GM10847 (cell line): Measurements from ENCODE around the gene MACROH2A2.

Source experiments
- POLR2A ChIP-seq: IDR thresholded peaks from 2 replicates; pipeline ENCODE4 v1.6.1; 2011; ENCODE audit not compliant: insufficient read length; ENCODE audit errors: extremely low read depth

The MACROH2A2 gene

DNA sequence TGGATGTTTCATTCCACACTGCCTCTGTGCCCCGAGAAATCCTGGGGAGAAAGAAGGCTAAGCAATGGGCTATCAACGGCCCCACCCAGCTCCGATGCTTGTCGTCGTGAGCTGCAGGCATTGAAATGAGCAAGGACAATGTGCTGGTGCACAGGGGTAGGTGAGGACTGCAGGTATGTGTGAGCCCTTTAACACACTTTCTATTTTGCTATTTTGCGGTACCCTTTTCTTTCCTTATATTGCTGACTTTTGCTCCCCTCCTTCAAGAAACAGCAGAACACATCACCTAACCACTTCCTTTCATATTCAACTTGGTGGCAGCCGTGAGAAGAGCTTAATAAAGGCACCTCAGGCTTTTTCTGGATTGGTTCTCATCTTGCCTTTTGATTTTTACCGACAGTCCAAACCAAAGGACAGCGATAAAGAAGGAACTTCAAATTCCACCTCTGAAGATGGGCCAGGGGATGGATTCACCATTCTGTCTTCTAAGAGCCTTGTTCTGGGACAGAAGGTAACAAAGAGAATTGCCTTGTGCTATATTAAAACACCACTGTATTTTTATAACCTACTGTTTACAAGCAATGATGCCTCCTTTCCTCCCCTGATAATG is 40.8 kb downstream of the MACROH2A2 start:
- TF ChIP-seq POLR2A: no peak

GRCh38 chr10:70094250-70094649 is 41.6 kb downstream of the MACROH2A2 start:
- TF ChIP-seq POLR2A: no peak

DNA sequence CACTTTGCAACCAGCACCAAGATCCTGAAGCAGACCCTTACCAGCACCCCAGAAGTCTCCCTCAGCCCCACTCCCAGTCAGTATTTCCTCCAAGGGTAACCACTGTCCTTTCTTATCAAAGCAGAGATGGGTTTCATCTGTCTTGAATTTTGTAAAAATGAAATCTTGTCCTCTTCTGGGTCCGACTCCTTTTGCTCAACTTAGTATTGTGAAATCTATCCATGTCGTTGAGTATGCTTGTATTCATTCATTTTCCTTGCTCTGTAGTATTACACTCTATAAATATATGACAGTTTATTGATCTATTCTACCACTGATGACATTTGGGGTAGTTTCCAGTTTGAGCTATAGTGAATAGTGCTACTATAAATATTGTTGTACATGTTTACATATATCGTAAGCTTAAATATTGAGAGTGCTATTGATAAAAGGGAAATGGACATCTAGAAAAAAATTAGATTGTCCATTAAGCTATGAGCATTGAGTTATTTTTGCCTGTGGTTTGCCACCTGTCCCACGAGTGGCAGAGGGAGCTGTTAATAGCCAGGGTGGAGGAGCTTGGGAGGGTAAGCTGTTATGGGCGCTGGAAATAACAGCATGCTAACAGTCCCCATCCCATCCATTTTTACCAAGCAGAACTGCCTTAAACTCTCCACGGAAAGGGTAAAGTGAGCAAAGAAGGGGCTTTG is 43.5 kb downstream of the MACROH2A2 start:
- TF ChIP-seq POLR2A: no peak

- TF ChIP-seq POLR2A: no peak
These were observed 44.2 kb downstream of the MACROH2A2 start for GRCh38 chr10:70096705-70097420.

- TF ChIP-seq POLR2A: no peak
These were observed 44.8 kb downstream of the MACROH2A2 start for GRCh38 chr10:70097459-70097858.

DNA sequence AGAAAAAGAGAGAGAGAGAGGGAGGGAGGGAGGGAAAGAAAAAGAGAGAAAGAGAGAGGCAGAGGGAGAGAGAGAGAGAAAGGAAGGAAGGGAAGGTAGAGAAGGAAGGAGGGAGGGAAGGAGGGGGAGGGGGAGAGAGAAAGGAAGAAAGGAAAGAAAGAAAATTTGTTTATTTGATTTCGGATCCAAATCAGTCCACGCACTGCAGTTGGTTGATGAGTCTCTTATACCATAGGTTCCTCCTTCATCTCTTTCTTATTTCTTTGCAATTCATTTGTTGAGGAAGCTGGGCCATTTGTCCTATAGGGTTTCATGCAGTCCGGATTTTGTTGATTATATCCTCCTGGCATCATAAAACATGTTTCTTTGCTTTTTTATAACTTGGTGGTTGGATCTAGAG is 45.6 kb downstream of the MACROH2A2 start:
- no peak for TF ChIP-seq POLR2A

- no peak for TF ChIP-seq POLR2A
These were observed 49.0 kb downstream of the MACROH2A2 start for GRCh38 chr10:70101668-70102067.

DNA sequence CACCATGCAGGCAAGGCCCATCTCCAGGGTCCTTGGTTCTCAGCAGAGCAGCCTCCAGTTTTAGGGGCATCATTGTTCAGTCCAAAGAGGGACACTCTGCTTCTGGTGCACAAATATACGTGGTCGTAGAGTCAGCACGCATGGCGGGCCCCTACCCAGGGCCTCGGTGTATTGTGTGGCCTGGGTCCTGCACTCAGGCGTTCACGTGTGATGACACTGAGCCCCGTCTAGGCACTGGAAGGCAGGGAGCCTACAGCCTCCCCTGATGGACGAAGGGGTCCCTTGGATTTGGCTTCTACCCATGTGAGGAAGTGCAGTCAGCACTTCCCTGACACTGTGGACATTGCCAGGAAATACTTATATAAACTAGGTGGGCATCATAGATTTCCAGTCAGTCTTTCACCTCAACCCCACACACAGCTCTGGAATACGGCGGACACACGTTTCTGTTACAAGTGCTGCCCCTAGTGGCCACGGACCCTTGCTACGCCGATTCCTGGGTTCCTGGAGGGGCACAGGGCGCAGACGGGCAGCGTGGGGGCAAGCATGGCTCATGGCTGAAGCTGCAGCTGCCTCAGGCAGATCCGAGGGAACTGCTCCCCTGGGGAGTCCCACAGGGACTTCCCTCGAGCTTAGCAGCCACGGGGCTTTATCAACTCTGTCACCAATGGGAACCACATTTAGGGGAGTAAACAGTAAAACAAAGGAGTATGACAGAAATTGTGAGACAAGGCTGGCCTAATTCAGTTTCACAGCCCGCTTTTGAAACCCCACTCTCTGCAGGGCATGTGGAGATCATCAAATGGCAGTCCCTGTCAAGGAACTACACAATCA is 54.5 kb downstream of the MACROH2A2 start:
- no peak for TF ChIP-seq POLR2A

DNA sequence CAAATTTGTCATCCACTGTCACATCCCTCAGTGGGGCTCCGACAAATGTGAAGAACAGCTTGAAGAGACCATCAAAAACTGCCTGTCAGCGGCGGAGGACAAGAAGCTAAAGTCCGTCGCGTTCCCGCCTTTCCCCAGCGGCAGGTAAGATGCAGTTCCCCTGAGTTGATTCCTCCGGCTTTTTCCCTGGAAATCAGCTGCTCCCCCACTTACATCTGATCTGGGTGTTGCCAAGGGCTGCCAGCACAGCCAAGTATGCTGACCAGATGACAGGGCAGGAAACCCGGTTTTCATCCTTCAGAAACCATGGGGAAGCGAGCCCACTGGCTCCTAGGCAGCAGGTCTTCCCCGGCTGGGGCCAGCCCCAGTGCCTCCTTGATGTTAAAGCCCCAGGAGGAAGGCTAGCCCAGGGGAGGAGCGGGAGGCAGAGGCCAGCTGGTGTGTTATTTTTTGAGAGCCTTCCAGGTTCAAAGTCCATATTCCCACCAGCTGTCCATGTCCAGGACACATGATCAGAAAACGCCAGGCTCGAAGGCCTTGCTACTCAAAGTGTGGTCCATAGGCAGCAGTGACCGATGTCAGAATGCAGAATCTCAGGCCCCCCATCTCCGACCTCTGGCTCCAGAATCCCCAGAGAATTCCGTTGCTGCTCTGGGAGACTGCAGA is 56.6 kb downstream of the MACROH2A2 start:
- no peak for TF ChIP-seq POLR2A

DNA sequence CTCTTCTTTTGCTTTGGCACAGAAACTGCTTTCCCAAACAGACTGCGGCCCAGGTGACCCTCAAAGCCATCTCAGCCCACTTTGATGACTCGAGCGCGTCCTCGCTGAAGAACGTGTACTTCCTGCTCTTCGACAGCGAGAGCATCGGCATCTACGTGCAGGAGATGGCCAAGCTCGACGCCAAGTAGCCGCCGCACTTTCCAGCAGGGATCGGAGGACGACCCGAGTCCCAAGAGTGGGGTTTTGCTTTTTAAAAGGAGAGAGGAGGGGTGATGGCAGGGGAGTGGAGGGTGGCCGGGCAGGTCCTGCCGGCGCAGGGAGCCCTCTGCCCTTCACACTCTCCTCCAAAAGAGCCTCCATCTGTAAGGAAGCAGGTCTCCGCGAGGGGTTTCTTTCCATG is 58.9 kb downstream of the MACROH2A2 start:
- no peak for TF ChIP-seq POLR2A

- TF ChIP-seq POLR2A: no peak
These were observed 59.4 kb downstream of the MACROH2A2 start for GRCh38 chr10:70112071-70112470.

GRCh38 chr10:70114902-70115301 is 62.3 kb downstream of the MACROH2A2 start:
- no peak for TF ChIP-seq POLR2A

DNA sequence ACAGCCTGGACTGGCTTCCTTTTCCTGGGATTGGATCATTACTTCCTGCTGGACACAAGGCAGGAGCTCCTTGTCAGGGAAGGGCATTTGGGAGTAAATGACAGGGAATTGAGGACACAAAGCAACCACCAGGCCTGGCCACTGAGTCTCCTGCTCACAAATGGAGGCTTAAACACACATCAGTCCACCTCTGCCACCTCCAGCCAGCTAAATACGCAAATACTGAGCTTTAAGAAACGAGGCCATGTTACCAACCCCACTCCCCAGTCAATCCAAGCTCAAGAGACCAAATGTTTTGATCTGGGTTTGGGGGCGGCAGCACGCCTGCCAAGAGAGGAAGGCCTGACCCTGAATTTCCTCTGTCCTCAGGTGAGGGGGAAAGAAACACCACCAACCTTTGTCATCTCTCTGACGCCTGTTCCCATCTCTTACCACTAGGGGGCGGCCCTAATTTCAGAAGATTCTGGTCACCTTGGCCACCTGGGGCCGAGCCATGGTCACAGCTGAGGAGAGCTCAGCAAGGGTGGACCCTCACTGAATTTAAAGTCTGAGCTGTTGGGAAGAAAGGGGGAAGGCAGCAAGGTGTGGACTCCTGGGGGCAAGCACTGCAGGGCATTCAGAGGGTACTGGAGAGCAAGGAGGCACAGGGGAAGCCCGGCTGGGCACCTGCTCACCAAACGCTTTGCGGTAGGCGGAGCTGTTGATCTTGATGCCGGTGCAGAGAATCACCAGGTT is 63.5 kb downstream of the MACROH2A2 start:
- no peak for TF ChIP-seq POLR2A

GRCh38 chr10:70117646-70118045 is 65.0 kb downstream of the MACROH2A2 start:
- no peak for TF ChIP-seq POLR2A
